Measurements from ENCODE around the gene HAUS7. TPM values are rescaled to one million over a fixed set of nuclear protein-coding genes. Genes with fewer than 3 reads are reported as not detected.

Gene HAUS7
- total RNA-seq, 2 experiments from 2014 or later: 56.6 to 57.7 TPM

- no peak for DNase-seq
- Mint-ChIP-seq H3K4me3 (no peak overlapping the region), H3K9me3 (ENCODE audit: insufficient read depth) (no peaks in the 10 kb centered on the region), H3K4me1 (ENCODE audit: low read depth) (peaks cover 9% of the 10 kb centered on the region), H3K36me3 (ENCODE audit: low read depth) (no peaks in the 10 kb centered on the region), H3K27ac (peak overlapping the region; percentile 49), H3K27me3 (ENCODE audit: low read depth) (peaks cover 4% of the 10 kb centered on the region)
- ATAC-seq: no peak
- CTCF ChIA-PET: interaction anchor here (1.3 to 5.2 kb wide), 2 partner anchors 34 to 532 kb away, joined by 4 to 38 read pairs; no protein-coding TSS in a partner anchor
- POLR2A ChIA-PET: no interaction called here
These were observed 2.8 kb upstream of the HAUS7 start for GRCh38 chrX:153473126-153473525.

- no peak for DNase-seq
- no peak overlapping the region for H3K4me3 Mint-ChIP-seq
- H3K36me3 Mint-ChIP-seq (ENCODE audit: low read depth): peaks cover 4% of the 10 kb centered on the region
- peaks cover 9% of the 10 kb centered on the region for H3K4me1 Mint-ChIP-seq (ENCODE audit: low read depth)
- H3K27ac Mint-ChIP-seq: no peak overlapping the region
- H3K9me3 Mint-ChIP-seq (ENCODE audit: insufficient read depth): no peaks in the 10 kb centered on the region
- peaks cover 4% of the 10 kb centered on the region for H3K27me3 Mint-ChIP-seq (ENCODE audit: low read depth)
- CTCF ChIA-PET: interaction anchor here (0.7 to 5.2 kb wide), 10 partner anchors 8 to 530 kb away, joined by 3 to 38 read pairs (median 4); no protein-coding TSS in a partner anchor
- POLR2A ChIA-PET: no interaction called here
- ATAC-seq: no peak
These were observed 1.4 kb upstream of the HAUS7 start for GRCh38 chrX:153471663-153472280.

DNA sequence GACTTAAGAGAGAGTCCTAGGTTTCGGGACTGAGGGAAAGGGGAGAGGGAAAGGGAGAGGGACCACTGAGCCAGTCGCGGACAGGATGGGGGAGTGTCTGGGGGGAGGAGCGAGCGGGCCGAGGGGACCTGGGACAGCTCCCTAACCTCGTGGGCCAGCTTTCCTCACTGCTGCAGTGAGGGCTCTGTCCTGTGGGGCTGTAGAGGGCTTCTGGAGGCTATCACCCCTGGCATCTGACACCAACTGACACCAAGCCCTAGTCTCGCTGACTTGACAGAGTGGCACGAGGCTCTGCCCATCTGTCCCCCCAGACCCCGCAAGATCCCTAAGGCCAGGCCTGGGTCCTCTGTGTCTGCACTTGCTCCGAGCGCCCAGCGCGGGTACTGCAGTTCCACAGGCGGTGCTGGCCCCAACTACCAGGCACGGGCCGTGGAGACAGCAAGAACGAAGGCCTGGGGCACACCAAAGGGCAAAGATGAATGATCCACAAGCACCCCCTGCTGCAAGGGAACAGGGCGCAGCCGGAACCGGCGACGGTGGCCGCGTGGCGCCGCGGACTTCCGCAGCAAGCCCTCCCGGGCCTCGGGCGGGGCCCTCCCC lies 465 bp downstream of the HAUS7 start:
- Mint-ChIP-seq H3K36me3 (ENCODE audit: low read depth) (peaks cover 4% of the 10 kb centered on the region), H3K9me3 (ENCODE audit: insufficient read depth) (no peaks in the 10 kb centered on the region), H3K27me3 (ENCODE audit: low read depth) (no peaks in the 10 kb centered on the region), H3K4me3 (peak overlapping the region; percentile 82), H3K4me1 (ENCODE audit: low read depth) (peaks cover 9% of the 10 kb centered on the region), H3K27ac (peak overlapping the region; percentile 85)
- ATAC-seq (peak; percentile 58), DNase-seq (peak; percentile 56)
- POLR2A ChIA-PET: no interaction called here
- CTCF ChIA-PET: interaction anchor here (0.6 to 5.2 kb wide), 8 partner anchors 9 to 528 kb away, joined by 3 to 38 read pairs (median 5); no protein-coding TSS in a partner anchor

DNA sequence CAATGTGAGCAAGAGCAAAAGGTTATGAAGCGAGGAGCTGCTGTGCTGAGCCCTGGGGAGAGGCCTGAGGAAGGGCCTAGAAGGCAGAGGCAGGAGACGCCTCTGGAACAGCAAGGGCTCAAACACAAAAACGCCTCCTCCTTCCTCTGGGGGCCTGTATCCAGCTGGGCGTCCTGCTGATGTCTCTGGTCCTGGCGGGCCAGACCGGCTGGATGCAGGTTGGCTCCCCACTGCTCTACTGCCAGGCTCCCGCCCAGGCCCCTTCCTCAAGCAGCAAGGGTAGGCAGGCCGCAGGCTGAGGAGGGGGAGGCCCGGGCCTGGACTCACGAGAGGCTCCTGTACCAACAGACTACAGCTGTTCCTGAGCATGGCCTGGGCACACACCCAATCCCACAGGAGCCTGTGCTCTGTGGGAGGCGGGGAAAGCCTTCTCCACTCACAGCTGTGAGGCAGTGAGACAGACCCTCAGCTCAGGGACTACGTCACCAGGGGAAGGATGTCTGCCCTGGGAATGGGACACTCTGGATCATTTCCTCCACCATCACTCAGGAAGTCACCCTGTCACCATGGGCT lies 2.3 kb downstream of the HAUS7 start:
- H3K27me3 Mint-ChIP-seq (ENCODE audit: low read depth): no peaks in the 10 kb centered on the region
- H3K9me3 Mint-ChIP-seq (ENCODE audit: insufficient read depth): no peaks in the 10 kb centered on the region
- ChIA-PET POLR2A (no interaction called here), CTCF (interaction anchor here (1.7 kb wide), 1 partner anchor 526 kb away, joined by 3 read pairs; no protein-coding TSS in a partner anchor)
- H3K36me3 Mint-ChIP-seq (ENCODE audit: low read depth): peaks cover 9% of the 10 kb centered on the region
- peaks cover 7% of the 10 kb centered on the region for H3K4me1 Mint-ChIP-seq (ENCODE audit: low read depth)
- H3K4me3 Mint-ChIP-seq: no peak overlapping the region
- ATAC-seq (no peak), DNase-seq (no peak)
- H3K27ac Mint-ChIP-seq: no peak overlapping the region

GRCh38 chrX:153465691-153466380 lies 4.5 kb downstream of the HAUS7 start:
- Mint-ChIP-seq H3K4me1 (ENCODE audit: low read depth) (peaks cover 7% of the 10 kb centered on the region), H3K9me3 (ENCODE audit: insufficient read depth) (no peaks in the 10 kb centered on the region), H3K27ac (no peak overlapping the region), H3K36me3 (ENCODE audit: low read depth) (peaks cover 14% of the 10 kb centered on the region), H3K27me3 (ENCODE audit: low read depth) (no peaks in the 10 kb centered on the region), H3K4me3 (no peak overlapping the region)
- no peak for DNase-seq
- ChIA-PET POLR2A (no interaction called here), CTCF (no interaction called here)
- no peak for ATAC-seq

GRCh38 chrX:153464116-153464515 lies 6.3 kb downstream of the HAUS7 start:
- DNase-seq (no peak), ATAC-seq (no peak)
- peaks cover 18% of the 10 kb centered on the region for H3K36me3 Mint-ChIP-seq (ENCODE audit: low read depth)
- no peaks in the 10 kb centered on the region for H3K9me3 Mint-ChIP-seq (ENCODE audit: insufficient read depth)
- H3K4me3 Mint-ChIP-seq: no peak overlapping the region
- CTCF ChIA-PET: no interaction called here
- POLR2A ChIA-PET: no interaction called here
- H3K27me3 Mint-ChIP-seq (ENCODE audit: low read depth): no peaks in the 10 kb centered on the region
- no peak overlapping the region for H3K27ac Mint-ChIP-seq
- peaks cover 4% of the 10 kb centered on the region for H3K4me1 Mint-ChIP-seq (ENCODE audit: low read depth)

DNA sequence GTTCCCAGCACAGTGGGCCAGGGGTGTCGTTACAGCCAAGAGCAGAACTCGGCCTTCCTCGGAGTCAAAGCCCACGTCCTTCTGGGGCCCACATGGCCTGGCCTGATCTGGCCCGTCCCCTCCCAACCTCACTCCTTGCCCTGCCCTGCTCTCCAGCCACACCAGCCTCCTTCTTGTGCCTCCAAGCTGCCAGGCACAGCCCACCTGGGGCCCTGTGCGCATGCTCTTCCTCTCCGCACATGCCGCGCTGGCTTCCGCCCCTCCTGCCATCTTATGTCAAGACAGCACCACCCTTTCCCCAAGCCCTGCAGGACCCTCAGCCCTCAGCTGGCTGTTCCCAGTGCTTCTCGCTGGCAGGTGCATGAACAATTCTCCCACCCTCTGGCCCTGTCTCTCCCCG lies 6.8 kb downstream of the HAUS7 start:
- Mint-ChIP-seq H3K4me3 (no peak overlapping the region), H3K36me3 (ENCODE audit: low read depth) (peaks cover 18% of the 10 kb centered on the region), H3K27me3 (ENCODE audit: low read depth) (no peaks in the 10 kb centered on the region), H3K27ac (no peak overlapping the region), H3K9me3 (ENCODE audit: insufficient read depth) (no peaks in the 10 kb centered on the region), H3K4me1 (ENCODE audit: low read depth) (no peaks in the 10 kb centered on the region)
- POLR2A ChIA-PET: no interaction called here
- no peak for ATAC-seq
- no peak for DNase-seq
- CTCF ChIA-PET: no interaction called here

- Mint-ChIP-seq H3K9me3 (ENCODE audit: insufficient read depth) (no peaks in the 10 kb centered on the region), H3K4me3 (no peak overlapping the region), H3K27me3 (ENCODE audit: low read depth) (no peaks in the 10 kb centered on the region), H3K27ac (no peak overlapping the region), H3K36me3 (ENCODE audit: low read depth) (peaks cover 18% of the 10 kb centered on the region), H3K4me1 (ENCODE audit: low read depth) (no peaks in the 10 kb centered on the region)
- ATAC-seq: no peak
- ChIA-PET POLR2A (no interaction called here), CTCF (no interaction called here)
- DNase-seq: no peak
These were observed 7.3 kb downstream of the HAUS7 start for GRCh38 chrX:153463031-153463430.

GRCh38 chrX:153462291-153462690 lies 8.1 kb downstream of the HAUS7 start:
- peaks cover 17% of the 10 kb centered on the region for H3K36me3 Mint-ChIP-seq (ENCODE audit: low read depth)

GRCh38 chrX:153460826-153461225 lies 9.6 kb downstream of the HAUS7 start:
- no peak overlapping the region for H3K27ac Mint-ChIP-seq
- no peaks in the 10 kb centered on the region for H3K27me3 Mint-ChIP-seq (ENCODE audit: low read depth)
- ChIA-PET CTCF (interaction anchor here (0.5 to 1.7 kb wide), 6 partner anchors 10 to 520 kb away, joined by 3 to 14 read pairs (median 3); partner anchors contain the start of gene HAUS7), POLR2A (no interaction called here)
- H3K36me3 Mint-ChIP-seq (ENCODE audit: low read depth): peaks cover 14% of the 10 kb centered on the region
- DNase-seq (peak; percentile 48), ATAC-seq (peak; percentile 57)
- H3K4me3 Mint-ChIP-seq: no peak overlapping the region
- H3K4me1 Mint-ChIP-seq (ENCODE audit: low read depth): no peaks in the 10 kb centered on the region
- no peaks in the 10 kb centered on the region for H3K9me3 Mint-ChIP-seq (ENCODE audit: insufficient read depth)

More at GRCh38 chrX:153462291-153462690, 8.1 kb downstream of the HAUS7 start:
- DNase-seq (no peak), ATAC-seq (no peak)
- H3K27me3 Mint-ChIP-seq (ENCODE audit: low read depth): no peaks in the 10 kb centered on the region
- no peaks in the 10 kb centered on the region for H3K9me3 Mint-ChIP-seq (ENCODE audit: insufficient read depth)
- CTCF ChIA-PET: no interaction called here
- POLR2A ChIA-PET: no interaction called here
- no peak overlapping the region for H3K27ac Mint-ChIP-seq
- H3K4me3 Mint-ChIP-seq: no peak overlapping the region
- H3K4me1 Mint-ChIP-seq (ENCODE audit: low read depth): no peaks in the 10 kb centered on the region

GRCh38 chrX:153459986-153460385 lies 10.4 kb downstream of the HAUS7 start:
- H3K9me3 Mint-ChIP-seq (ENCODE audit: insufficient read depth): no peaks in the 10 kb centered on the region
- no peak for DNase-seq
- H3K4me3 Mint-ChIP-seq: no peak overlapping the region
- no peak for ATAC-seq
- H3K27ac Mint-ChIP-seq: no peak overlapping the region
- H3K27me3 Mint-ChIP-seq (ENCODE audit: low read depth): no peaks in the 10 kb centered on the region
- H3K4me1 Mint-ChIP-seq (ENCODE audit: low read depth): no peaks in the 10 kb centered on the region
- H3K36me3 Mint-ChIP-seq (ENCODE audit: low read depth): peaks cover 15% of the 10 kb centered on the region
- CTCF ChIA-PET: interaction anchor here (1.1 to 1.5 kb wide), 2 partner anchors 43 to 46 kb away, joined by 3 to 14 read pairs; no protein-coding TSS in a partner anchor
- POLR2A ChIA-PET: no interaction called here

DNA sequence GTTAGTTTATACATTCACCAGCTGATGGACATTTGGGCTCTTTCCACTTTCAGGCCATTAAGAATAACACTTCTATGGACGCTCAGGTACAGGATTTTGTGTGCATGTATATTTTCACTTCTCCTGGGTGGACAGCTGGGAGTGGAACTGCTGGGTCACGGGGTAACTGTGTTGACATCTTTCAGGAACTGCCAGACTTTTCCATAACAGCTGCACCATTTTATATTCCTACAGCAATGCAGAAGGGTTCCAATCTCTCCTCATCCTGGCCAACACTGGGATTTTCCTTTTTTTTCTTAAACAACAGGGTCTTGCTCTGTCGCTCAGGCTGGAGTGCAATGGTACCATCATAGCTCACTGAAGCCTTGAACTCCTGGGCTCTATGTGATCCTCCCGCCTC lies 11.9 kb downstream of the HAUS7 start:
- H3K4me3 Mint-ChIP-seq: no peak overlapping the region
- no peak overlapping the region for H3K27ac Mint-ChIP-seq
- H3K27me3 Mint-ChIP-seq (ENCODE audit: low read depth): no peaks in the 10 kb centered on the region
- no peak for ATAC-seq
- H3K9me3 Mint-ChIP-seq (ENCODE audit: insufficient read depth): no peaks in the 10 kb centered on the region
- CTCF ChIA-PET: no interaction called here
- no peaks in the 10 kb centered on the region for H3K4me1 Mint-ChIP-seq (ENCODE audit: low read depth)
- POLR2A ChIA-PET: no interaction called here
- H3K36me3 Mint-ChIP-seq (ENCODE audit: low read depth): peaks cover 16% of the 10 kb centered on the region
- DNase-seq: no peak

Measured in activated CD8-positive, alpha-beta T cell treated with anti-CD3 and anti-CD28 coated beads, Interleukin-2, amount 10 ng/mL, durations not matched to agents 7 days and 5 days (primary cell).